ENCODE results near the gene TPPP.
A peak's percentile ranks its signal among the peaks of the same experiment; 100 is the strongest.

The TPPP gene

DNA sequence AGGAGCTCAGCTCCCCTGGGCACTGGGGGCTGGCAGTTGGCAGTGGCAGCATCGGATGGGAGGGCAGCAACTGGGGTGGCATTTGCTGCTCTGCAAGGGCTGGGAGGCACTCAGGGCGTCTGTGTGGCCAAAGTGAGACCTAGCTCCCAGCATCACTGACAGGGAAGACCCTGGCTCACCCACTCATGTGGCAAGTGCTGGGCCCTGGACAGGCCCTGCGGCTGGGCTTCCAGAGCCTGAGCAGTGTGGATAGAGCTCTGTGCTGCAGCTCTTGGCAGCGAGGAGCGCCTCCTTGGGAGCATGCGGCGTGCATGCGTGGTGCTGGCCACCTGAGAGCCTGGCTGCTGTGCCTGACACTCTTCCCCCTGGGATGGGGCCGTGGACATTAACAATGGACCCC lies 70.8 kb downstream of the TPPP start:
- no peak overlapping the region for H2AFZ ChIP-seq (ENCODE audit: low read length, unreplicated experiment)

DNA sequence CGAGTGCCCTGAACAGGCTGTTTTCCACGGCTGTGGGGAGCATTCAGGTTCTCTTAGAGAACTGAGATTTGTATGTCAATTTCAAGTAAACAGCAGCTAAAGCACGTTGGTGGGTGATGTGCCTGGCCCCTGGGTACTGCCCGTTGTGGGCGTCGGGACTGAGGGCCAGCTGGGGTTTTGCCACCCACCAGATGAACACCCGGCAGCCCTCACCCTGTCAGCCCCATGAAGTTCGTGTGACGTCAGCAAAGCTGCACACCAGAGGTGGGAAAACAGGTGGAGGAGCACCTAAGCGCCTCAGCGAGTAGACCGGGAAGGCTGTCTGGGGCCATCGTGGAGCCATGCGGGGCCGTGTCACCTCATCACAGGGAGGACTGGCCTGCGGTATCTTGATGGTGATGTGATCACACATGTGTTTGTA lies 71.8 kb downstream of the TPPP start:
- no peaks in the 10 kb centered on the region for H3K27me3 ChIP-seq (ENCODE audit: insufficient read depth, low read length)
- H3K4me3 ChIP-seq (ENCODE audit: low read depth, low read length), result no peak overlapping the region
- no peaks in the 10 kb centered on the region for H3K4me1 ChIP-seq (ENCODE audit: control insufficient read depth, insufficient read depth, low read length, unreplicated experiment)
- H2AFZ ChIP-seq (ENCODE audit: low read length, unreplicated experiment), result no peak overlapping the region
- H3K79me2 ChIP-seq (ENCODE audit: control insufficient read depth, insufficient read depth, low read length, unreplicated experiment), result peaks cover 22% of the 10 kb centered on the region
- peaks cover 2% of the 10 kb centered on the region; the same call in 1 of the 2 replicates for H3K36me3 ChIP-seq (ENCODE audit: insufficient read depth, low read length)
- no peak overlapping the region for H3K27ac ChIP-seq (ENCODE audit: low read depth, low read length)

More for the DNA sequence above, 70.8 kb downstream of the TPPP start:
- H3K27me3 ChIP-seq (ENCODE audit: insufficient read depth, low read length), result no peaks in the 10 kb centered on the region
- H3K4me1 ChIP-seq (ENCODE audit: control insufficient read depth, insufficient read depth, low read length, unreplicated experiment), result no peaks in the 10 kb centered on the region
- H3K79me2 ChIP-seq (ENCODE audit: control insufficient read depth, insufficient read depth, low read length, unreplicated experiment), result peaks cover 12% of the 10 kb centered on the region
- no peak overlapping the region for H3K27ac ChIP-seq (ENCODE audit: low read depth, low read length)
- H3K4me3 ChIP-seq (ENCODE audit: low read depth, low read length), result no peak overlapping the region
- H3K36me3 ChIP-seq (ENCODE audit: insufficient read depth, low read length), result no peaks in the 10 kb centered on the region

DNA sequence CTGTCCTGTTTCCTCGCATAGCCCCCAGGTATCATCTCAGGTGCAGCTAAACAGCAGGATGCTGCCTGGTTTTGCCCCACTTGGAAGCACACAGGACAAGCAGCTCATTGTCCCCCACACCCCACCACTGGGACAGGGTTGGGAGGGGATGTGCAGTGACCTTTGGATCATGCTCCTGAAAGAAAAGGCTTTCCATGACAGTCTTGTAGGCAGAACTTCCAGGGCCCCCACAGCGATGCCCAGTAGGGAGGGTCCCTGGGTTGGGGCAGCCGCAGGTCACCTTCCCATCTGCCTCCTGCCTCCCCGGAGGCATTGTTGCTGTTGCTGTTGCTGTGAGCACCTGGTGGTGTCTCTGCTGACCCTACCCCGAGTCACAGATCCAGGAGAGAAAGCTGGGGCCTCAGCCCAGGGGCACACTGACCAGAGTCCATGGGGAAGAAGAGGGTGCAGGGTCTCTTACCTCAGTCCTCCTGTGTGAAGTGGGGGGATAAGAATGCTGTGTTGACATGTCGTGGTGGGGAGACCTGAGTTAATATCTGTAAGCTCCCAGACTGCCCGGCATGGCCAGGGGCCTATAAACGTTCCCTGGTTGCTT lies 72.5 kb downstream of the TPPP start:
- H3K79me2 ChIP-seq (ENCODE audit: control insufficient read depth, insufficient read depth, low read length, unreplicated experiment), result peaks cover 29% of the 10 kb centered on the region
- no peaks in the 10 kb centered on the region for H3K4me1 ChIP-seq (ENCODE audit: control insufficient read depth, insufficient read depth, low read length, unreplicated experiment)
- no peak overlapping the region for H3K4me3 ChIP-seq (ENCODE audit: low read depth, low read length)
- H3K36me3 ChIP-seq (ENCODE audit: insufficient read depth, low read length), result peaks cover 9% of the 10 kb centered on the region
- H3K27ac ChIP-seq (ENCODE audit: low read depth, low read length), result no peak overlapping the region
- no peak overlapping the region for H2AFZ ChIP-seq (ENCODE audit: low read length, unreplicated experiment)
- no peaks in the 10 kb centered on the region for H3K27me3 ChIP-seq (ENCODE audit: insufficient read depth, low read length)

DNA sequence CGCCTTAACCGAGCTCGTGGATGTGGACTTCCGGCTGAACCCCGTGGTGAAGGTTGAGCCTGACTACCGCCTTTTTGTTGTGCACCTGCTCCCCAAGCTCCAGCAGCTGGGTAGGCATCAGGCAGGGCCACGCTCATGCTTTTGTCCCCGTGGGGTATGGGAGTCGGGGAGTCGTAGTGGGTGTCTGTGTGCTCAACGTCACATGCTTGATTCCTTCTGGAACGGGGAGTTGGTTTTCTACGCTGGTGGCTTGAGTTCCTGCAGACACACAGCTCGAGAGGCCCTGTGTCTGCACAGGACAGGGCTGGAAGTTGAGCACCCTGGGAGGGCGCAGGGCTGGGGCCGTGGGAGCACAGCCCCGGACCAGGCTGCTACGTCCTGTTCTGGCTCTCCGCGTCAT lies 73.0 kb downstream of the TPPP start:
- Histone ChIP-seq H3K27ac (ENCODE audit: low read depth, low read length) (no peak overlapping the region), H3K4me3 (ENCODE audit: low read depth, low read length) (no peak overlapping the region), H3K27me3 (ENCODE audit: insufficient read depth, low read length) (no peaks in the 10 kb centered on the region), H3K4me1 (ENCODE audit: control insufficient read depth, insufficient read depth, low read length, unreplicated experiment) (no peaks in the 10 kb centered on the region), H2AFZ (ENCODE audit: low read length, unreplicated experiment) (no peak overlapping the region), H3K36me3 (ENCODE audit: insufficient read depth, low read length) (peaks cover 14% of the 10 kb centered on the region), H3K79me2 (ENCODE audit: control insufficient read depth, insufficient read depth, low read length, unreplicated experiment) (peaks cover 34% of the 10 kb centered on the region)

DNA sequence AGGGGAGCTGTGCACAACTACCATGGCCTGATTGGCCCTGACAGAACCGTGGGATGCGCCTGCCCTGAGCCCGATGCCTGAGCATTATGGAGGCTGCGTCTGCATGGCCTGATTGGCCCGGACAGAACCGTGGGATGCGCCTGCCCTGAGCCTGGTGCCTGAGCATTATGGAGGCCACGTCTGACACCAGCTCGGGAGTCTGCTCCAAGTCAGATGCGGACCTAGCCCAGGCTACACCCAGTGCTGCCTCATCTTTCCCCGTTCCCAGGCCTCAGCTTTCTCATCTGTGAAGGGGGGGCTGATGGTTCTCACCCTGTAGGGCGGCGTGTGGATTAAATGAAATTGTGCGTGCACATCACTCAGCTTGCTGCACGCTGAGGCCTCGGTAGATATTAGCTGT lies 73.7 kb downstream of the TPPP start:
- Histone ChIP-seq H3K4me1 (ENCODE audit: control insufficient read depth, insufficient read depth, low read length, unreplicated experiment) (no peaks in the 10 kb centered on the region), H3K4me3 (ENCODE audit: low read depth, low read length) (no peak overlapping the region), H3K36me3 (ENCODE audit: insufficient read depth, low read length) (peaks cover 19% of the 10 kb centered on the region), H3K79me2 (ENCODE audit: control insufficient read depth, insufficient read depth, low read length, unreplicated experiment) (peaks cover 41% of the 10 kb centered on the region), H2AFZ (ENCODE audit: low read length, unreplicated experiment) (no peak overlapping the region), H3K27me3 (ENCODE audit: insufficient read depth, low read length) (no peaks in the 10 kb centered on the region), H3K27ac (ENCODE audit: low read depth, low read length) (no peak overlapping the region)

DNA sequence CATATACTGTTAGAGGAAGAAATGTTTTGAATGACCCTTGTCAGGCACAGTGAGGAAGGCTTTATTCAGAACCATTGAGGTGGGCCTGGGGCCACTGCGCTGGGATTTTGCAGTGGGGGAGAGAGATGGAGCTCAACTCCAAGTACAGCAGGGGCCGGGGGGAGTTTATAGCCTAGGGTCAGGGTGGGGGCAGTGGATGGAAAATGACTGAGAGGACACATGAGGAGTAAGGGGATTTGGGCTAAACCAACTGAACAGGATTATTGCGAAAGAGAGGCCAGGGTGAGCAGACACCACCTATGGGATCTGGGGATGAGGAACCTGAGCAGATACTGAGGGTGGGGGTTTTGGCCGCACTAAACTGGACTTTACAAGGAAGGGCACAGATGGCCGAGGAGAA lies 74.7 kb downstream of the TPPP start:
- H3K36me3 ChIP-seq (ENCODE audit: insufficient read depth, low read length), result peaks cover 19% of the 10 kb centered on the region
- H2AFZ ChIP-seq (ENCODE audit: low read length, unreplicated experiment), result no peak overlapping the region
- H3K27me3 ChIP-seq (ENCODE audit: insufficient read depth, low read length), result no peaks in the 10 kb centered on the region
- H3K4me3 ChIP-seq (ENCODE audit: low read depth, low read length), result no peak overlapping the region
- H3K27ac ChIP-seq (ENCODE audit: low read depth, low read length), result no peak overlapping the region
- H3K4me1 ChIP-seq (ENCODE audit: control insufficient read depth, insufficient read depth, low read length, unreplicated experiment), result no peaks in the 10 kb centered on the region
- H3K79me2 ChIP-seq (ENCODE audit: control insufficient read depth, insufficient read depth, low read length, unreplicated experiment), result peaks cover 51% of the 10 kb centered on the region

DNA sequence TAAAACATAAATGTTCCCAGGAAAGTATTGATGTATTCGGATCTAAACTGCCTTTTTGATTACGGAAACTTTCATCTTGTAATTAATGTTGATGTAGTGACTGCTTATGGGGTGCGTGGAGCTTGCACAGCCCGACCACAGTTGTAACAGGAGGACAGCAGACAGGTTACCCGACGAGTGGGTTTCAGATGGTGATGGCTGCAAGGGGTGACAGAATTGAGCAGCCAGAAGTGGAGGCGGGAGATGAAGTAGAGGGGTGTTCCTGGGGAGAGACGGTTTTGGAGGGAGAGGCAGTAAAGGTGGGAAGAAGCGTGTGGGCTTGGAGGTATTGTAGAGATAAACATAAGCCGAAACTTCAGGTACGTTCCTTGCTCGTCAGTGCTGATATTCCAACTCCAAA lies 75.3 kb downstream of the TPPP start:
- peaks cover 19% of the 10 kb centered on the region for H3K36me3 ChIP-seq (ENCODE audit: insufficient read depth, low read length)
- H3K79me2 ChIP-seq (ENCODE audit: control insufficient read depth, insufficient read depth, low read length, unreplicated experiment), result peaks cover 56% of the 10 kb centered on the region
- no peaks in the 10 kb centered on the region for H3K27me3 ChIP-seq (ENCODE audit: insufficient read depth, low read length)

DNA sequence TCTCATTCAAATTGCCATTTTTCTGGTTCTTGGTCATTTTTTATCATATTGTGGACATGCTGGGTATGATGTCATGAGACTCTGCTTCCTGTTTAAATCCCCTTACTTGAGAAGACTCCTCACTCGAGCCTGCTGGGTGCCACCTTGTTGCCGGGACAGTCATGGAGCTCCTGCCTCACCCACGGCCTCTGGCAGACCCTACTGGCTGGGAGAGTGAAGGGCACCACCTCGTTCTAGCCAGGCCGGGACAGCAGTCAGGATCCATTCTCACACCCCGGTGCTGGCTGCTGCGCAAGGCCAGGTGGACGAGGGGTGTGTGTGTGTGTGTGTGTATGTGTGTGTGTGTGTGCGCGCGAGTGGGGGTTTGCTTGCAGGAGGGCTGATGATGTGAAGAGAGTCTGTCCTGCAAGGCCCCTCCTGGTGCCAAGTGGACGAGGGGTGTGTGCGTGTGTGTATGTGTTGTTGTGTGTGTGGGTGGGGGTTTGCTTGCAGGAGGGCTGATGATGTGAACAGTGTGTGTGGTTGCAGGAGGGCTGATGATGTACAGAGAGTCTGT lies 76.6 kb downstream of the TPPP start:
- Histone ChIP-seq H3K36me3 (ENCODE audit: insufficient read depth, low read length) (peaks cover 19% of the 10 kb centered on the region), H2AFZ (ENCODE audit: low read length, unreplicated experiment) (no peak overlapping the region), H3K27ac (ENCODE audit: low read depth, low read length) (no peak overlapping the region), H3K27me3 (ENCODE audit: insufficient read depth, low read length) (no peaks in the 10 kb centered on the region), H3K4me1 (ENCODE audit: control insufficient read depth, insufficient read depth, low read length, unreplicated experiment) (no peaks in the 10 kb centered on the region), H3K4me3 (ENCODE audit: low read depth, low read length) (no peak overlapping the region), H3K79me2 (ENCODE audit: control insufficient read depth, insufficient read depth, low read length, unreplicated experiment) (peaks cover 63% of the 10 kb centered on the region)

More for the DNA sequence above, 75.3 kb downstream of the TPPP start:
- Histone ChIP-seq H3K4me3 (ENCODE audit: low read depth, low read length) (no peak overlapping the region), H3K4me1 (ENCODE audit: control insufficient read depth, insufficient read depth, low read length, unreplicated experiment) (no peaks in the 10 kb centered on the region), H3K27ac (ENCODE audit: low read depth, low read length) (no peak overlapping the region), H2AFZ (ENCODE audit: low read length, unreplicated experiment) (no peak overlapping the region)

DNA sequence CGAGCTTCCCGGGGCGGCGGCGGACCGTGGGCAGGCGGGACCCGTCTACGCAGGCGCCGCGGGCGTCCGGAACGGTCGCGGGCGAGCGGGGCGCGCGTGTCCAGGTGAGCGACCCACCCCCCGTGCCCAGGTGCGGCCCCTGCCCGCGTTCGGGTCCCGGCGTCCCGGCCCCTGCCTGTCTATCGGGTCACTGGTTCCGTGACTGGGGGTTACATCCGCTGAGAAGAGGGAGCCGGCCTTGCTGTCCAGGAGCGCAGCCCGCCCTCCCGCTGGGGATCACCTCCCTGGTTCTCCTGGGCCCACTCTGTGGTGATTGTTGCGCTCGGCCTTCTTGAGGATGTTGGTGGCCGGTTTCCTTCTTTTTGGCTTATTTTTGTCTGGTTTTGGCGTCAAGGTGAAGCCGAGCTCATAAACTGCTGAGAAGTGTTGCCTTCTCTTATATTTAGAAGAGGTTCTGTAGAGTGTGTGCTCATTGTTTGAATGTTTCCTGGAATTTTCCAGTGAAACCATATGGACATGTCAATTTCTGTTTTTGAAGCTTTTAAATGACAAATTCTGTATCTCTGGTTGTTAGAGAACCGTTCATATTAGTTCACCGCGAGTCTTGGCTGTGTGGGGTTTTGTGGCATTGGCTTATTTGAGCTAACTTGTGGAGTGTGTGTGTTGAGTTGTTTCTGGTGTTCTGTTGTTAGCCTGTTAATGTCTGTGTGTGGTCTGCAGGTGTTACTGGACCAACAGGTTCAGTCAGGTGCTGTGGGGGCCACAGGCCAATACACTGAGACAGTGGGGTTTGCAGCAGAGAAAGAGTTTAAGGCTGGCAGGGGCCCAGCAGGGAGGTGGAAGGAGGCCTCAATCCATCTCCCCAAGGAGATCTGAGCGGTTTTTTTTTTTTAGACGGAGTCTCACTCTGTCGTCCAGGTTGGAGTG lies 80.4 kb downstream of the TPPP start:
- Histone ChIP-seq H3K4me1 (ENCODE audit: control insufficient read depth, insufficient read depth, low read length, unreplicated experiment) (no peaks in the 10 kb centered on the region), H3K79me2 (ENCODE audit: control insufficient read depth, insufficient read depth, low read length, unreplicated experiment) (peaks cover 54% of the 10 kb centered on the region), H3K27me3 (ENCODE audit: insufficient read depth, low read length) (no peaks in the 10 kb centered on the region), H3K27ac (ENCODE audit: low read depth, low read length) (no peak overlapping the region), H2AFZ (ENCODE audit: low read length, unreplicated experiment) (peak overlapping the region; percentile 26), H3K36me3 (ENCODE audit: insufficient read depth, low read length) (peaks cover 19% of the 10 kb centered on the region), H3K4me3 (ENCODE audit: low read depth, low read length) (peak overlapping the region; percentile 86)

DNA sequence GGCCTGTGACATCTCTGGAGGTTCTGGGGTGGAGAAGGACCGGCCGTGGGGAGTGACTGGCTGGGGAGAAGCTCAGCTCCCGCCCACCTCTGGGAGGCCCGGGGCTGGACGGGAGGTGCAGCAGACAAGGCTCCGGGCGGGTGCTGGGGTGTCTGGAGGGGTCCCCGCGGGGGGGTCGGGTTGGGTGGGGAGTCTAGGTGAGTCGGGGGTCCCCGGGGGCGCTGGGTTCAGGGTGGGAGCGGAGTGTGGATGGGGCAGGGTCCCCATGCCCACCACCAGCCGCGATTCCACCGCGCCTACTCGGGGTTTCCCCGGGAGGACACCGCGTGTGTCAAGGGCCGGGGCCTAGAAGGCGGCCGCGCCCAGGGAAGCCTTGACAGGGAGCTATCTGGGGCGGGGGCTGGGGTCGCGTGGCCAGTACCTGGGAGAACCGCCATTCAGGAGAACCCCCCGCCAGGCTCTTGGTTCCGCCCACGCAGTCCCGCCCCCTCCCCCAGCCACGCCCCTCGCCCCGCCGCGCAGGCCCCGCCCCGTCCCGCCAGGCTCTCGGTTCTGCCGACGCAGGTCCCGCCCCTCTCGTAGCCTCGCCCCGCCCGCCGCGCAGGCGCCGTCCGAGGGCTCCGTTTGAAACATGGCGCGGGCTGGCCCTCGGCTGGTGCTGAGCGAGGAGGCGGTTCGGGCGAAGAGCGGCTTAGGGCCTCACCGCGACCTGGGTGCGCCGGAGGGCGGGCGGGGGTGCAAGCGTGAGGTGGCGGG lies 81.2 kb downstream of the TPPP start, which contains the start of gene CEP72:
TSS of gene CEP72 (plus strand) at position 610 of the 756 bp plus-strand sequence. CDS start at position 632, 22 bp downstream.
- Histone ChIP-seq H3K27ac (ENCODE audit: low read depth, low read length) (no peak within 1 kb of the TSS), H2AFZ (ENCODE audit: low read length, unreplicated experiment) (peak within 1 kb of the TSS; percentile 89), H3K4me1 (ENCODE audit: control insufficient read depth, insufficient read depth, low read length, unreplicated experiment) (no peaks in the 10 kb centered on the region), H3K79me2 (ENCODE audit: control insufficient read depth, insufficient read depth, low read length, unreplicated experiment) (peaks cover 46% of the 10 kb centered on the region), H3K4me3 (ENCODE audit: low read depth, low read length) (peak within 1 kb of the TSS; percentile 86), H3K27me3 (ENCODE audit: insufficient read depth, low read length) (no peaks in the 10 kb centered on the region), H3K36me3 (ENCODE audit: insufficient read depth, low read length) (peaks cover 19% of the 10 kb centered on the region)

Data from ACC112 (cell line).